ENCODE results near the gene ZNF483. TPM values are rescaled to one million over a fixed set of nuclear protein-coding genes. Genes with fewer than 3 reads are reported as not detected.

The ZNF483 gene
- total and polyA plus RNA-seq, 3 donors from 2014 or later, result 10.5 to 28.6 (median 25.1) TPM

GRCh38 chr9:111599092-111599954, 74.3 kb downstream of the ZNF483 start, which contains the start of gene PTGR1:
Gene PTGR1 (minus strand): TSS chr9:111599647. CDS start chr9:111597422, 2,225 bp downstream.
- TF ChIP-seq POLR2A (IDR thresholded peaks at IDR 0.05), result no peak
- TF ChIP-seq, protein P1, sequence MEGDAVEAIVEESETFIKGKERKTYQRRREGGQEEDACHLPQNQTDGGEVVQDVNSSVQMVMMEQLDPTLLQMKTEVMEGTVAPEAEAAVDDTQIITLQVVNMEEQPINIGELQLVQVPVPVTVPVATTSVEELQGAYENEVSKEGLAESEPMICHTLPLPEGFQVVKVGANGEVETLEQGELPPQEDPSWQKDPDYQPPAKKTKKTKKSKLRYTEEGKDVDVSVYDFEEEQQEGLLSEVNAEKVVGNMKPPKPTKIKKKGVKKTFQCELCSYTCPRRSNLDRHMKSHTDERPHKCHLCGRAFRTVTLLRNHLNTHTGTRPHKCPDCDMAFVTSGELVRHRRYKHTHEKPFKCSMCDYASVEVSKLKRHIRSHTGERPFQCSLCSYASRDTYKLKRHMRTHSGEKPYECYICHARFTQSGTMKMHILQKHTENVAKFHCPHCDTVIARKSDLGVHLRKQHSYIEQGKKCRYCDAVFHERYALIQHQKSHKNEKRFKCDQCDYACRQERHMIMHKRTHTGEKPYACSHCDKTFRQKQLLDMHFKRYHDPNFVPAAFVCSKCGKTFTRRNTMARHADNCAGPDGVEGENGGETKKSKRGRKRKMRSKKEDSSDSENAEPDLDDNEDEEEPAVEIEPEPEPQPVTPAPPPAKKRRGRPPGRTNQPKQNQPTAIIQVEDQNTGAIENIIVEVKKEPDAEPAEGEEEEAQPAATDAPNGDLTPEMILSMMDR (IDR thresholded peaks at IDR 0.05), result no peak
- 1% methylated on average over 62 to 64 of the region's 64 CpGs for WGBS, 2 donors
- DNase-seq, result peak; percentile 93
- no peaks in the 10 kb centered on the region for H3K36me3 ChIP-seq (ENCODE audit: low read depth, missing control alignments)
- peak within 1 kb of the TSS; percentile 85 to 86 for H3K4me3 ChIP-seq
- intact Hi-C loops (cut with DNase I; ENCODE audit: low total_unique reads), result no loop called here
- H3K27me3 ChIP-seq, result no peaks in the 10 kb centered on the region
- peak within 1 kb of the TSS; percentile 66 to 88 for H3K27ac ChIP-seq
- no peaks in the 10 kb centered on the region for H3K9me3 ChIP-seq
- H3K4me1 ChIP-seq, result peaks cover 9% of the 10 kb centered on the region

GRCh38 chr9:111599955-111600343, 75.0 kb downstream of the ZNF483 start:
- no peak for DNase-seq
- intact Hi-C loops (cut with DNase I; ENCODE audit: low total_unique reads), result no loop called here

DNA sequence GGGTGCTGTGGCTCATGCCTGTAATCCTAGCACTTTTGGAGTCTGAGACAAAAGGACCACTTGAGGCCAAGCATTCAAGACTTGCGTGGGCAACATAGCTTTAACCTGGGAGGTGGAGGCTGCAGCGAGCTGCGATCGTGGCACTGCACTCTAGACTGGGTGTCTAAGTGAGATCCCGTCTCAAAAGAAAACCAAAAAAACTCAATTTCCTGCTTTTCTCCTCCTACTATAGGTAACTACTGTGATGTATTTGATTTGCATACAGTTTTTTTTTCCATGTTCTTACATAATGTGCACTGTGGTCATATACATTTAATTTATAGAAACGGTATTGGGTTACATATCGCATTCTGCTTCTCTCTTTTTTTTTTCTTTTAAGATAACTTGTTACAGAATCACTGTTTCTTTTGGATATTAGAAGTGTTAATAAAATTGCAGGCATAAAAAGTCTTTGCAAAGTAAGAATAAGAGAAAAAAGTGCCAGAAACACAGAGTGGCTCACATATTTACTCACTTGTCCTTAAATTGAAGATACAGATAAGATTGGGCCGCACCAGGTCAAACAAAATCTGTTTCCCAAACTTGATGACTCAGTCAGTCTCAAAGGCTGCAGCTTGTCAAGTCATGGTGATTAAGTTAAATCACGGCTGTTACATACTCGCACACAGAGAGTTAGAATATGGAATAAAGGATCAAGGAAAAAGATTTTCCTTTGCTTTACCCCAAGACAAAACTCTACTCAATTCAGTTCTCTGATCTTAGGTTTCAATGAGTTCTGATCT, 76.4 kb downstream of the ZNF483 start:
- no peak for DNase-seq
- Histone ChIP-seq H3K36me3 (ENCODE audit: low read depth, missing control alignments) (no peaks in the 10 kb centered on the region), H3K4me3 (no peak overlapping the region), H3K27me3 (no peaks in the 10 kb centered on the region), H3K27ac (no peak overlapping the region), H3K9me3 (no peaks in the 10 kb centered on the region), H3K4me1 (peaks cover 9% of the 10 kb centered on the region)
- TF ChIP-seq, protein P1 (IDR thresholded peaks at IDR 0.05), result no peak
- intact Hi-C loops (cut with DNase I; ENCODE audit: low total_unique reads), result no loop called here
- WGBS, 2 donors, result 68 to 71% methylated on average over 10 of the region's 10 CpGs

More at GRCh38 chr9:111599955-111600343, 75.0 kb downstream of the ZNF483 start:
- H3K4me3 ChIP-seq, result peak overlapping the region; percentile 85 to 86
- WGBS, 2 donors, result 13 to 20% methylated on average over 14 to 17 of the region's 17 CpGs
- no peaks in the 10 kb centered on the region for H3K27me3 ChIP-seq
- TF ChIP-seq, protein P1 (IDR thresholded peaks at IDR 0.05), result no peak
- H3K4me1 ChIP-seq, result peaks cover 9% of the 10 kb centered on the region
- H3K36me3 ChIP-seq (ENCODE audit: low read depth, missing control alignments), result no peaks in the 10 kb centered on the region
- peak overlapping the region; percentile 66 to 88 for H3K27ac ChIP-seq
- no peaks in the 10 kb centered on the region for H3K9me3 ChIP-seq

DNA sequence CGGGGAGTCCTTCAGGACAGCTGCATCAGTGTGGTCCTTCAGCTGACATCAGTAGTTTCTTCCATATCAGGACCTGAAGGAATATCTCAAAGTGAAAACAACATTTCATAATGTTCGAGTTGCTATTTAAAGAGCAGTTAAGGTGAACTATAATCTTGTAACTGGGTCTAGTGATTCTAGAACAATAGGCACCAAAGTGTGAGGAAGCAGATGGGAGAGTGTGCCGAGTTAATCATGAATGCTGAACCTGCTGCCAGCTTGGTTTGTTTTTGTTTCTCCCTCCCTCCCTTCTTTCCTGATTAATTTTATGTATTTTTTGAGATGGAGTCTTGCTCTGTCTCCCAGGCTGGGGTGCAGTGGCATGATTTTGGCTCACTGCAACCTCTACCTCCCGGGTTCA, 78.1 kb downstream of the ZNF483 start:
- DNase-seq, result no peak
- WGBS, 2 donors, result 73 to 76% methylated on average over 4 of the region's 4 CpGs
- intact Hi-C loops (cut with DNase I; ENCODE audit: low total_unique reads), result no loop called here
- Histone ChIP-seq H3K27me3 (no peaks in the 10 kb centered on the region), H3K4me3 (no peak overlapping the region), H3K36me3 (ENCODE audit: low read depth, missing control alignments) (no peaks in the 10 kb centered on the region), H3K27ac (no peak overlapping the region), H3K4me1 (peaks cover 5% of the 10 kb centered on the region), H3K9me3 (no peaks in the 10 kb centered on the region)
- TF ChIP-seq, protein P1 (IDR thresholded peaks at IDR 0.05), result no peak
- TF ChIP-seq POLR2A (IDR thresholded peaks at IDR 0.05), result no peak

Data from testis (tissue), 3 donors.